ENCODE data around the gene TBXA2R.

DNA sequence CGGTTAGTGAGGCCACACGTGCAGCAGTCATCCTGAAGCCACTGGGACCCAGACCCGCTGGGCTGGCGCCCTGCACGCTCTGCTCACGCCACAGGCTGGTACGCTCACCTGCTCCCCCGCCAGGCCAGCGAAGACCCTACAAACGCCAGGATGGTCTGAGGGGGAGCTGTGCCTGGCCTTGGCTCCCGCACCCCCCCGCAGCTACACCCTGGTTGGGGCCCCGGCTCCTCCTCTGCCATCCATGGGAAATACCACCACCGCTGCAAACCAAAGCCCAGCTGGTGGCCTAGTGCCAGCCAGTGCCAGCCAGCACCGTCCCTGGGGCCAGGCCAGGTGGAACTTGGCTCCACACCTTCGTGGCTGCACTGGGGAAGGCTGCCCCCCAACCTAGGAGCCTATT, 43.2 kb upstream of the TBXA2R start:
- TF ChIP-seq CTCF (IDR thresholded peaks at IDR 0.05; ENCODE audit: low read depth, low read length, missing input control): no peak
- TF ChIP-seq, protein P1, sequence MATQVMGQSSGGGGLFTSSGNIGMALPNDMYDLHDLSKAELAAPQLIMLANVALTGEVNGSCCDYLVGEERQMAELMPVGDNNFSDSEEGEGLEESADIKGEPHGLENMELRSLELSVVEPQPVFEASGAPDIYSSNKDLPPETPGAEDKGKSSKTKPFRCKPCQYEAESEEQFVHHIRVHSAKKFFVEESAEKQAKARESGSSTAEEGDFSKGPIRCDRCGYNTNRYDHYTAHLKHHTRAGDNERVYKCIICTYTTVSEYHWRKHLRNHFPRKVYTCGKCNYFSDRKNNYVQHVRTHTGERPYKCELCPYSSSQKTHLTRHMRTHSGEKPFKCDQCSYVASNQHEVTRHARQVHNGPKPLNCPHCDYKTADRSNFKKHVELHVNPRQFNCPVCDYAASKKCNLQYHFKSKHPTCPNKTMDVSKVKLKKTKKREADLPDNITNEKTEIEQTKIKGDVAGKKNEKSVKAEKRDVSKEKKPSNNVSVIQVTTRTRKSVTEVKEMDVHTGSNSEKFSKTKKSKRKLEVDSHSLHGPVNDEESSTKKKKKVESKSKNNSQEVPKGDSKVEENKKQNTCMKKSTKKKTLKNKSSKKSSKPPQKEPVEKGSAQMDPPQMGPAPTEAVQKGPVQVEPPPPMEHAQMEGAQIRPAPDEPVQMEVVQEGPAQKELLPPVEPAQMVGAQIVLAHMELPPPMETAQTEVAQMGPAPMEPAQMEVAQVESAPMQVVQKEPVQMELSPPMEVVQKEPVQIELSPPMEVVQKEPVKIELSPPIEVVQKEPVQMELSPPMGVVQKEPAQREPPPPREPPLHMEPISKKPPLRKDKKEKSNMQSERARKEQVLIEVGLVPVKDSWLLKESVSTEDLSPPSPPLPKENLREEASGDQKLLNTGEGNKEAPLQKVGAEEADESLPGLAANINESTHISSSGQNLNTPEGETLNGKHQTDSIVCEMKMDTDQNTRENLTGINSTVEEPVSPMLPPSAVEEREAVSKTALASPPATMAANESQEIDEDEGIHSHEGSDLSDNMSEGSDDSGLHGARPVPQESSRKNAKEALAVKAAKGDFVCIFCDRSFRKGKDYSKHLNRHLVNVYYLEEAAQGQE (IDR thresholded peaks at IDR 0.05): no peak
- no peak for TF ChIP-seq JUND (IDR thresholded peaks at IDR 0.05)
- no peak for TF ChIP-seq RAD21 (IDR thresholded peaks at IDR 0.05)
- TF ChIP-seq RXRA (IDR thresholded peaks at IDR 0.05): no peak
- TF ChIP-seq, protein P2, sequence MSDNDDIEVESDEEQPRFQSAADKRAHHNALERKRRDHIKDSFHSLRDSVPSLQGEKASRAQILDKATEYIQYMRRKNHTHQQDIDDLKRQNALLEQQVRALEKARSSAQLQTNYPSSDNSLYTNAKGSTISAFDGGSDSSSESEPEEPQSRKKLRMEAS (IDR thresholded peaks at IDR 0.05): no peak
- TF ChIP-seq, protein P3, sequence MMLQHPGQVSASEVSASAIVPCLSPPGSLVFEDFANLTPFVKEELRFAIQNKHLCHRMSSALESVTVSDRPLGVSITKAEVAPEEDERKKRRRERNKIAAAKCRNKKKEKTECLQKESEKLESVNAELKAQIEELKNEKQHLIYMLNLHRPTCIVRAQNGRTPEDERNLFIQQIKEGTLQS (IDR thresholded peaks at IDR 0.05): no peak
- no peak for TF ChIP-seq NR2F2 (IDR thresholded peaks at IDR 0.05)
- no peak for TF ChIP-seq FOXA2 (IDR thresholded peaks at IDR 0.05)
- no peak for TF ChIP-seq TAF1 (conservative IDR thresholded peaks at IDR 0.05)
- no peak for TF ChIP-seq SP1 (IDR thresholded peaks at IDR 0.05)
- no peak for TF ChIP-seq EGR1 (IDR thresholded peaks at IDR 0.05; ENCODE audit: low read depth in 2 of 2)

Data from liver (tissue), 3 donors.